Choroid plexus epithelial cell (primary cell): ENCODE data around the gene LENG1.
"Not testable (repeated sequence)": the region's sequence is repeated elsewhere in the genome, so short reads cannot be mapped to it uniquely, and the experiment has no call there.

ENCODE experiments used
- DNase-seq: peaks from one replicate; pipeline ENCODE4 v3.0.0-alpha.2; 2010; ENCODE audit warnings: low read depth
- H3K4me3 ChIP-seq: 2 replicates; pipeline ENCODE4 v1.5.1; 2011; ENCODE audit warnings: low read depth, mild to moderate bottlenecking, control low read depth, low read length, moderate library complexity
- CTCF ChIP-seq: conservative IDR thresholded peaks from 2 replicates; pipeline ENCODE4 v1.5.1; 2011; ENCODE audit warnings: low read depth, mild to moderate bottlenecking, control low read depth, inconsistent platforms, low read length, moderate library complexity

The LENG1 gene

GRCh38 chr19:54179262-54179852 is 19.8 kb upstream of the LENG1 start:
- no peak overlapping the region for H3K4me3 ChIP-seq
- TF ChIP-seq CTCF = no peak
- DNase-seq = no peak

- TF ChIP-seq CTCF = no peak
- no peak for DNase-seq
- H3K4me3 ChIP-seq = no peak overlapping the region
Observed at GRCh38 chr19:54178581-54179261, 19.2 kb upstream of the LENG1 start.

GRCh38 chr19:54173951-54174834 is 14.7 kb upstream of the LENG1 start:
- TF ChIP-seq CTCF = no peak
- H3K4me3 ChIP-seq = no peak overlapping the region
- DNase-seq = no peak

- no peak overlapping the region for H3K4me3 ChIP-seq
- DNase-seq = no peak
- TF ChIP-seq CTCF = no peak
Observed at GRCh38 chr19:54173359-54173699, 13.8 kb upstream of the LENG1 start.

GRCh38 chr19:54172471-54173358 is 13.2 kb upstream of the LENG1 start, which contains the start of gene TMC4:
Gene TMC4, minus strand, starts transcription at chr19:54173160. Its CDS starts 43 bp downstream, at chr19:54173117.
- TF ChIP-seq CTCF = no peak

GRCh38 chr19:54171736-54172431 is 12.4 kb upstream of the LENG1 start:
- DNase-seq, H3K4me3 ChIP-seq: not testable (repeated sequence)

More at GRCh38 chr19:54172471-54173358, 13.2 kb upstream of the LENG1 start, which contains the start of gene TMC4:
- DNase-seq = peak; percentile 28
- H3K4me3 ChIP-seq = no peak within 1 kb of the TSS
